Neural crest cell (in vitro differentiated cells): Measurements from ENCODE around the gene FFAR3. TPM values are rescaled to one million over a fixed set of nuclear protein-coding genes. Genes with fewer than 3 reads are reported as not detected.

ENCODE experiments used
- DNase-seq: peaks from one replicate; pipeline ENCODE4 v3.0.0; 2021; ENCODE audit warnings: low read depth, mixed read lengths, low spot score
- H3K27ac Mint-ChIP-seq: one replicate; pipeline ENCODE4 v1.8.0; 2021; ENCODE audit warnings: mild to moderate bottlenecking, mixed read lengths; ENCODE audit not compliant: unreplicated experiment
- H3K27me3 Mint-ChIP-seq: 2 replicates; pipeline ENCODE4 v1.8.0; 2021; ENCODE audit warnings: low read depth, mild to moderate bottlenecking, mixed read lengths
- H3K36me3 Mint-ChIP-seq: 2 replicates; pipeline ENCODE4 v1.8.0; 2021; ENCODE audit warnings: low read depth, mild to moderate bottlenecking, mixed read lengths
- H3K4me1 Mint-ChIP-seq: 2 replicates; pipeline ENCODE4 v1.8.0; 2021; ENCODE audit warnings: mixed read lengths
- H3K4me3 Mint-ChIP-seq: one replicate; pipeline ENCODE4 v1.8.0; 2021; ENCODE audit warnings: mild to moderate bottlenecking, mixed read lengths
- H3K9me3 Mint-ChIP-seq: 2 replicates; pipeline ENCODE4 v1.8.0; 2021; ENCODE audit warnings: mixed read lengths
- CTCF ChIP-seq: fragments of 200-600 bp; sonication (generic); conservative IDR thresholded peaks from 2 replicates; pipeline ENCODE4 v1.5.0; 2021; ENCODE audit warnings: antibody characterized with exemption, mild to moderate bottlenecking
- total RNA-seq: library from RNA; stranded (reverse); gene quantifications from 2 replicates; pipeline ENCODE4 v1.2.1, GENCODE V29; 2021

FFAR3 gene
- total RNA-seq, 1 donor from 2014 or later, result not detected

- peaks cover 2% of the 10 kb centered on the region for H3K27me3 Mint-ChIP-seq
- no peak overlapping the region for H3K27ac Mint-ChIP-seq
- H3K36me3 Mint-ChIP-seq, result no peaks in the 10 kb centered on the region
- H3K4me1 Mint-ChIP-seq, result no peaks in the 10 kb centered on the region
- no peak for DNase-seq
- no peak overlapping the region for H3K4me3 Mint-ChIP-seq
- H3K9me3 Mint-ChIP-seq, result no peaks in the 10 kb centered on the region
- TF ChIP-seq CTCF, result no peak
Measured at GRCh38 chr19:35360880-35361420, 2.7 kb downstream of the FFAR3 start.

GRCh38 chr19:35362261-35363000, 4.2 kb downstream of the FFAR3 start:
- Mint-ChIP-seq H3K4me1 (no peaks in the 10 kb centered on the region), H3K36me3 (no peaks in the 10 kb centered on the region), H3K4me3 (no peak overlapping the region), H3K27ac (no peak overlapping the region), H3K9me3 (no peaks in the 10 kb centered on the region), H3K27me3 (peaks cover 9% of the 10 kb centered on the region)
- DNase-seq, result no peak
- TF ChIP-seq CTCF, result no peak

- no peak overlapping the region for H3K27ac Mint-ChIP-seq
- TF ChIP-seq CTCF, result no peak
- DNase-seq, result no peak
- no peak overlapping the region for H3K4me3 Mint-ChIP-seq
- no peaks in the 10 kb centered on the region for H3K36me3 Mint-ChIP-seq
- H3K9me3 Mint-ChIP-seq, result no peaks in the 10 kb centered on the region
- no peaks in the 10 kb centered on the region for H3K4me1 Mint-ChIP-seq
- peaks cover 15% of the 10 kb centered on the region for H3K27me3 Mint-ChIP-seq
Measured at GRCh38 chr19:35363001-35363590, 4.8 kb downstream of the FFAR3 start.

GRCh38 chr19:35363711-35364425, 5.6 kb downstream of the FFAR3 start:
- Mint-ChIP-seq H3K36me3 (no peaks in the 10 kb centered on the region), H3K27me3 (peaks cover 23% of the 10 kb centered on the region), H3K9me3 (no peaks in the 10 kb centered on the region), H3K27ac (no peak overlapping the region), H3K4me3 (no peak overlapping the region), H3K4me1 (no peaks in the 10 kb centered on the region)
- DNase-seq, result no peak
- no peak for TF ChIP-seq CTCF

GRCh38 chr19:35365303-35365702, 7.0 kb downstream of the FFAR3 start:
- H3K27me3 Mint-ChIP-seq, result peaks cover 28% of the 10 kb centered on the region
- no peak overlapping the region for H3K4me3 Mint-ChIP-seq
- no peaks in the 10 kb centered on the region for H3K9me3 Mint-ChIP-seq
- no peaks in the 10 kb centered on the region for H3K4me1 Mint-ChIP-seq
- H3K27ac Mint-ChIP-seq, result no peak overlapping the region
- no peaks in the 10 kb centered on the region for H3K36me3 Mint-ChIP-seq
- TF ChIP-seq CTCF, result no peak
- DNase-seq, result no peak
